ENCODE data around the gene C6orf47. TPM values are rescaled to one million over a fixed set of nuclear protein-coding genes. Genes with fewer than 3 reads are reported as not detected.
A peak's percentile ranks its signal among the peaks of the same experiment; 100 is the strongest.
"Not testable (repeated sequence)": the region's sequence is repeated elsewhere in the genome, so short reads cannot be mapped to it uniquely, and the experiment has no call there.

Gene C6orf47, protein sequence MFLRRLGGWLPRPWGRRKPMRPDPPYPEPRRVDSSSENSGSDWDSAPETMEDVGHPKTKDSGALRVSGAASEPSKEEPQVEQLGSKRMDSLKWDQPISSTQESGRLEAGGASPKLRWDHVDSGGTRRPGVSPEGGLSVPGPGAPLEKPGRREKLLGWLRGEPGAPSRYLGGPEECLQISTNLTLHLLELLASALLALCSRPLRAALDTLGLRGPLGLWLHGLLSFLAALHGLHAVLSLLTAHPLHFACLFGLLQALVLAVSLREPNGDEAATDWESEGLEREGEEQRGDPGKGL
- 10 to 100 TPM; 35.8 to 39.9 (median 37.2) TPM for total RNA-seq

DNA sequence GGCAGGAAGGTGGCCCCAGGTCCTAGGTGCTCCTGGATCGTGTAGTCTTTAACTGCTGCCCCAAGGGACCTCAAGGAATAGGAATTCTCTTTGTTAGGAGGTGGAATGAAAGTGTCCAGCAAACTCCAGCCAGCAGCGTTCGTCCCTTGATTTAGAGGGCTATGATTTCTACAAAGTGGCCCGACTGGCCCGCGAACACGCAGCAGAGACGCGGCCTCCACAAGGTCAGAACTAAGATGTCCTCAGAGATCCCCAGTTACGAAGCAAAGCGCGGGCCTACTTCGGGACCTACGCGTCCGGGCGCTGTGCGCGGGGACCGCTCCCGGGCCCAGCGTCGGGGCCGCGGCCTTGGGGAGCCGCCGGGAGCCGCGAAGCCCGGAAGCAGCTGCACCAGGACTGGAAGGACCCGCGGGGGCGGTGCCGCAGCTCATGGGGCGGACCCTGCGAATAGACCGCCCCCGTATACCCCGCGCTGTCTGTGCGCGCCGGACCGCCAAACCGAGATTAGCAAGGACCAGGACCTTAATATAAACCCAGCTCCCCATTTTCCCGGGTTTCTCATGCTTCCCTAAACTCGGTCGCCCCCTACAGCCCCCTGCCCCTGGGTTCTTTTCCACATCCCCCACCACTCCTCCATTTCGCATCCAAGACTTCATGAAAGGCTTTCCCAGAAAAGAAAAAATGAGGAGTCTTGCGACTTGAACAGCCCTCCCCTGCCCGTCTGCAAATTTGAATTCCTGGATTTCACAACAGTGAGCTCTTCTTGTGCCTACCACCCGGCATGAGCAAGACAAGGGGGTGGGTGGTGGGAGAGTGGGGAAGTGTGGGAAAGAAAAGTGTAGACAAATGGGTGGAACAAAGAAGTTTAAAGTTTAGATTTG lies at the start of gene C6orf47:
Gene C6orf47, minus strand, starts transcription at position 398 of the 881 bp plus-strand sequence. CDS start 831 bp downstream, outside the sequence.
- DNase-seq (ENCODE audit: low spot score in 2 of 2): peak; percentile 74 to 97
- intact Hi-C loops (cut with DNase I; ENCODE audit: low total_unique reads): no loop called here
- 0 to 1% methylated on average over 38 to 40 of the region's 52 CpGs for WGBS, 2 donors
- H3K4me3 ChIP-seq (ENCODE audit: low read depth, poor library complexity, severe bottlenecking): peak within 1 kb of the TSS; percentile 77
- TF ChIP-seq, protein P1, sequence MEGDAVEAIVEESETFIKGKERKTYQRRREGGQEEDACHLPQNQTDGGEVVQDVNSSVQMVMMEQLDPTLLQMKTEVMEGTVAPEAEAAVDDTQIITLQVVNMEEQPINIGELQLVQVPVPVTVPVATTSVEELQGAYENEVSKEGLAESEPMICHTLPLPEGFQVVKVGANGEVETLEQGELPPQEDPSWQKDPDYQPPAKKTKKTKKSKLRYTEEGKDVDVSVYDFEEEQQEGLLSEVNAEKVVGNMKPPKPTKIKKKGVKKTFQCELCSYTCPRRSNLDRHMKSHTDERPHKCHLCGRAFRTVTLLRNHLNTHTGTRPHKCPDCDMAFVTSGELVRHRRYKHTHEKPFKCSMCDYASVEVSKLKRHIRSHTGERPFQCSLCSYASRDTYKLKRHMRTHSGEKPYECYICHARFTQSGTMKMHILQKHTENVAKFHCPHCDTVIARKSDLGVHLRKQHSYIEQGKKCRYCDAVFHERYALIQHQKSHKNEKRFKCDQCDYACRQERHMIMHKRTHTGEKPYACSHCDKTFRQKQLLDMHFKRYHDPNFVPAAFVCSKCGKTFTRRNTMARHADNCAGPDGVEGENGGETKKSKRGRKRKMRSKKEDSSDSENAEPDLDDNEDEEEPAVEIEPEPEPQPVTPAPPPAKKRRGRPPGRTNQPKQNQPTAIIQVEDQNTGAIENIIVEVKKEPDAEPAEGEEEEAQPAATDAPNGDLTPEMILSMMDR (IDR thresholded peaks at IDR 0.05): no peak
- TF ChIP-seq POLR2A (IDR thresholded peaks at IDR 0.05): peak in 1 of 2 donors; percentile 34

DNA sequence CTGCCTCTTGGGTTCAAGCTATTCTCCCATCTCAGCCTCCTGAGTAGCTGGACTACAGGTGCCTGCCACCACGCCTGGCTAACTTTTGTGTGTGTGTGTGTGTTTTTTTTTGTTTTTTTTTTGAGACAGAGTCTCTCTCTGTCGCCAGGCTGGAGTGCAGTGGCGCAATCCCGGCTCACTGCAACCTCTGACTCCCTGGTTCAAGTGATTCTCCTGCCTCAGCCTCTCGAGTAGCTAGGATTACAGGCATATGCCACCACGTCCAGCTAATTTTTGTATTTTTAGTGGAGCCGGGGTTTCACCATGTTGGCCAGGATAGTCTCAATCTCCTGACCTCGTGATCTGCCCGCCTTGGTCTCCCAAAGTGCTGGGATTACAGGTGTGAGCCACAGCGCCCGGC lies 48.6 kb upstream of the C6orf47 start:
- intact Hi-C loops (cut with DNase I; ENCODE audit: low total_unique reads); DNase-seq (ENCODE audit: low spot score in 2 of 2); H3K4me3 ChIP-seq (ENCODE audit: low read depth, poor library complexity, severe bottlenecking): not testable (repeated sequence)
- WGBS, 2 donors: 89 to 92% methylated on average over 11 of the region's 11 CpGs

DNA sequence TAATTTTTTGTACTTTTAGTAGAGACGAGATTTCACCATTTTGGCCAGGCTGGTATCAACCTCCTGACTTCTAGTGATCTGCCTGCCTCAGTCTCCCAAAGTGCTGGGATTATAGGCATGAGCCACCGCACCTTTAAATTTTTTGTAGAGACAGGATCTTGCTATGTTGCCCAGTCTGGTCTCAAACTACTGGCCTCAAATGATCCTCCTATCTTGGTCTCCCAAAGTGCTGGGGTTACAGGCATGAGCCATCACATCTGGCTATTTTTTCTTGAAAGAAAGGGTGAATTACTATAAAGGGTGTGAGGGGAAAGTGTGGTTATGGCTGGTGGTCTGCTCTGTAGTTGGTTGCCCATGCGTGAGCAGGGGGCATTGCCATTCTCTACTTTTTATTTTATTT lies 47.6 kb upstream of the C6orf47 start:
- no peak for DNase-seq (ENCODE audit: low spot score in 2 of 2)
- 89 to 93% methylated on average over 3 of the region's 3 CpGs for WGBS, 2 donors
- TF ChIP-seq, protein P1 (IDR thresholded peaks at IDR 0.05): no peak
- no peak for TF ChIP-seq POLR2A (IDR thresholded peaks at IDR 0.05)
- H3K4me3 ChIP-seq (ENCODE audit: low read depth, poor library complexity, severe bottlenecking): no peak overlapping the region
- intact Hi-C loops (cut with DNase I; ENCODE audit: low total_unique reads): no loop called here

DNA sequence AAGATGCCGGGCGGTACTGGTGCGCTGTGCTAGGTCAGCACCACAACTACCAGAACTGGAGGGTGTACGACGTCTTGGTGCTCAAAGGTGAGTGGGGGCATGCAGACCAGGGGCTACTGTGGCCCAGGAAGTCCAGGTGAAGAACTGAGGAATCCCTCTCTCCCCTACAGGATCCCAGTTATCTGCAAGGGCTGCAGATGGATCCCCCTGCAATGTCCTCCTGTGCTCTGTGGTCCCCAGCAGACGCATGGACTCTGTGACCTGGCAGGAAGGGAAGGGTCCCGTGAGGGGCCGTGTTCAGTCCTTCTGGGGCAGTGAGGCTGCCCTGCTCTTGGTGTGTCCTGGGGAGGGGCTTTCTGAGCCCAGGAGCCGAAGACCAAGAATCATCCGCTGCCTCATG lies 47.1 kb upstream of the C6orf47 start:
- DNase-seq (ENCODE audit: low spot score in 2 of 2): no peak
- TF ChIP-seq POLR2A (IDR thresholded peaks at IDR 0.05): no peak
- TF ChIP-seq, protein P1 (IDR thresholded peaks at IDR 0.05): no peak
- intact Hi-C loops (cut with DNase I; ENCODE audit: low total_unique reads): no loop called here
- WGBS, 2 donors: 75 to 93% methylated on average over 10 of the region's 10 CpGs
- no peak overlapping the region for H3K4me3 ChIP-seq (ENCODE audit: low read depth, poor library complexity, severe bottlenecking)

DNA sequence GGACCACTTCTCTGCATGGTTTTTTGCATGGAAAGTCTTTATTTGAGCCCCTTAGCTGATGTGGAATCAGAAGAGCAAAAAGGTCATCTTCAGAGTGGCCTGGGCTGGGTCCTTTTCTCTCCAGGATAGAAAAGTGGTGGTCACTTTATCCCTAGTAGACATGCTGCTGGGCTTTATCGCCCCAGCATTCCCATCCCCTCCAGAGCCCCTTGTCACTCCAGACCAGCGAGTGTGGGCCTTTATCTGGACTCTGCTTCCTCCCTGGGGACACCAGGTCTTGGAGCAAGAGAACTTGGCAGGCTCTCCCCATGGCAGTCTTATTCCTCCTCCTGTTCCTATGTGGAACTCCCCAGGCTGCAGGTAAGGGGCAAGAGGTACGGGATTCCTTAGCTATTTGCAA lies 46.0 kb upstream of the C6orf47 start, which contains the start of gene LY6G6F:
Gene LY6G6F, plus strand, starts transcription at position 268 of the 400 bp plus-strand sequence. Its CDS starts 41 bp downstream, at position 309.
- H3K4me3 ChIP-seq (ENCODE audit: low read depth, poor library complexity, severe bottlenecking): no peak within 1 kb of the TSS
- intact Hi-C loops (cut with DNase I; ENCODE audit: low total_unique reads): no loop called here
- WGBS, 2 donors: 64 to 65% methylated on average over 3 of the region's 3 CpGs
- no peak for DNase-seq (ENCODE audit: low spot score in 2 of 2)
- TF ChIP-seq POLR2A (IDR thresholded peaks at IDR 0.05): no peak
- TF ChIP-seq, protein P1 (IDR thresholded peaks at IDR 0.05): no peak

DNA sequence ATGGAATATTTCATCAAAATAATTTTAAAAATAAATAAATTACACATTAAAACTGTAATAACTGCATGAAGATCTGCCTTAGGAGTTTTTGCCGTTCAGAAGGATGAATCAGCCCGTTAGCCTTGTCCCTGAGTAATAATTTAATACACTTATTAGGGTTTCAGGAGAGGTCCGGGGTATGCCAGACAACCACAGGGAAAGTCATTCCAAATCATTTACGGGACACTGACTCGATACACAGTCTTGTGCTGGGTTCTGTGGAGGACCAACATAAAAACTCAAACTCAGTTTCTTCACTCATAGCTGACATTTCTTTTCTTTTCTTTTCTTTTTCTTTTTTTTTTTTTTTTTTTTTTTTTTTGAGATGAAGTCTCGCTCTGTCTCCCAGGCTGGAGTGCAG lies 45.4 kb upstream of the C6orf47 start:
- WGBS, 2 donors: 86% methylated on average over 6 of the region's 6 CpGs
- DNase-seq (ENCODE audit: low spot score in 2 of 2): no peak
- TF ChIP-seq POLR2A (IDR thresholded peaks at IDR 0.05): no peak
- TF ChIP-seq, protein P1 (IDR thresholded peaks at IDR 0.05): no peak
- no peak overlapping the region for H3K4me3 ChIP-seq (ENCODE audit: low read depth, poor library complexity, severe bottlenecking)
- intact Hi-C loops (cut with DNase I; ENCODE audit: low total_unique reads): no loop called here

All from lower leg skin (tissue), 4 donors.